SH-SY5Y (cell line): ENCODE measurements around the gene TOP1.

Experiments used
- GATA2 ChIP-seq: IDR thresholded peaks from 2 replicates; pipeline ENCODE4 v1.6.1; 2011; ENCODE audit warnings: mild to moderate bottlenecking, low read depth, low read length
- GATA3 ChIP-seq: IDR thresholded peaks from 2 replicates; pipeline ENCODE4 v1.6.1; 2011; ENCODE audit warnings: low read depth, mild to moderate bottlenecking, low read length, moderate library complexity

DNA sequence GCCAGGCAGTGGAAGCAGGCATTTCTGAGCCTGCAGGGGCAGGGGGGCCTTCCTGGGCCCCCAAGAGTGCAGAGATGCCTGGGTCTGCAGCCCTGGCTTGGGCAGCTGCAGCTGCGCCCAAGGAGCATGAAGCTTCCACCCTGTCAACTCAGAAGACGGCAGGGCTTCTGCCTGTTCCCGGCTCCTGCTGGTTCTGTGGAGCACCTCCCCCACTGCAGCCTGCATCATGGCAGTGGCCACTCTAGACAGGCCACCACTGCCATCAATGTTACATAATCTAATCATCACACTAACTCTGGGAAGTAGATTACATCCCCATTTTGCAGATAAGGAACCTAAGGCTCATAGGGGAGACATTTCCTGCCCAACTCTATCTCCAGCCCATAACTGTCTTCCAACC lies 21.1 kb upstream of the TOP1 start:
- TF ChIP-seq GATA2 (no peak), GATA3 (no peak)
